NCI-H1417 (cell line): ENCODE results near the gene U2AF2.

ENCODE experiments used
- DNase-seq, 3 experiments: peaks; one replicate each; lab custom pipeline; 2025; lab: John Stamatoyannopoulos, UW

Gene U2AF2

GRCh38 chr19:55689411-55690108, 34.7 kb downstream of the U2AF2 start:
- no peak for DNase-seq

- DNase-seq: no peak
Measured at GRCh38 chr19:55690109-55690768, 35.4 kb downstream of the U2AF2 start.

GRCh38 chr19:55690769-55691545, 36.1 kb downstream of the U2AF2 start:
- DNase-seq: no peak

- no peak for DNase-seq
Measured at GRCh38 chr19:55691561-55692481, 37.0 kb downstream of the U2AF2 start.

GRCh38 chr19:55692681-55693081, 37.8 kb downstream of the U2AF2 start:
- no peak for DNase-seq

- DNase-seq: no peak
Measured at GRCh38 chr19:55693336-55693974, 38.6 kb downstream of the U2AF2 start.

GRCh38 chr19:55694241-55694655, 39.4 kb downstream of the U2AF2 start:
- no peak for DNase-seq

- DNase-seq: no peak
Measured at GRCh38 chr19:55694656-55695491, 40.0 kb downstream of the U2AF2 start.

- no peak for DNase-seq
Measured at GRCh38 chr19:55695511-55696290, 40.9 kb downstream of the U2AF2 start.

GRCh38 chr19:55696301-55697068, 41.6 kb downstream of the U2AF2 start:
- no peak for DNase-seq

GRCh38 chr19:55697069-55697440, 42.2 kb downstream of the U2AF2 start:
- no peak for DNase-seq

- no peak for DNase-seq
Measured at GRCh38 chr19:55697698-55698097, 42.9 kb downstream of the U2AF2 start.

- no peak for DNase-seq
Measured at GRCh38 chr19:55698256-55698655, 43.4 kb downstream of the U2AF2 start.

GRCh38 chr19:55699221-55699620, 44.4 kb downstream of the U2AF2 start:
- no peak for DNase-seq

GRCh38 chr19:55700813-55701212, 46.0 kb downstream of the U2AF2 start:
- no peak for DNase-seq

- no peak for DNase-seq
Measured at GRCh38 chr19:55702131-55702627, 47.3 kb downstream of the U2AF2 start.

GRCh38 chr19:55703790-55704215, 49.0 kb downstream of the U2AF2 start:
- no peak for DNase-seq

GRCh38 chr19:55704494-55705245, 49.8 kb downstream of the U2AF2 start:
- DNase-seq: no peak
